HCT116 (cell line): Measurements from ENCODE around the gene LDB2. TPM values are rescaled to one million over a fixed set of nuclear protein-coding genes. Genes with fewer than 3 reads are reported as not detected.

Experiments used
- ATAC-seq: fragments of 200-7000 bp; cut with Tn5 transposase; 2 replicates; pipeline ENCODE4 v1.9.1; 2020; ENCODE audit warnings: mild to moderate bottlenecking, moderate library complexity
- BruUV-seq: library from RNA; stranded (reverse); fragments of 400-500 nt; replicated peaks from 2 replicates; lab custom pipeline; 2021; lab: Mats Ljungman, UMichigan
- CTCF ChIA-PET: fragments of 300-600 bp; sonication (Branson Sonifier 250); formaldehyde crosslinking; loops from one replicate; lab custom pipeline; 2021; ENCODE audit warnings: antibody characterized with exemption; lab: Charles Lee
- POLR2A ChIA-PET: fragments of 300-600, 350-600 bp; sonication (Branson Sonifier 250); formaldehyde crosslinking; loops from one replicate; lab custom pipeline; 2021; ENCODE audit warnings: antibody characterized with exemption; lab: Charles Lee
- RAD21 ChIA-PET, 2 experiments: fragments of 300-600 bp; sonication (Branson Sonifier 250); formaldehyde crosslinking; loops; one replicate each; lab custom pipeline; 2023; ENCODE audit warnings: low total read pairs in 2 of 2; ENCODE audit not compliant: uncharacterized antibody in 2 of 2, unreplicated experiment in 2 of 2, low non-redundant PET in 1 of 2; lab: Charles Lee
- DNase-seq: peaks from one replicate; pipeline ENCODE4 v3.0.0-alpha.2; 2010; ENCODE audit warnings: low read depth, low spot score
- H2AFZ ChIP-seq: fragments of 200-600 bp; shearing (Covaris generic), sonication (generic); 2 replicates; pipeline ENCODE4 v1.6.1; 2017; ENCODE audit warnings: low read depth, mixed run types, mixed read lengths, antibody characterized with exemption, low read length; ENCODE audit not compliant: poor library complexity, severe bottlenecking
- H3K27ac ChIP-seq: 2 replicates; pipeline ENCODE4 v1.5.1; 2012; ENCODE audit warnings: low read depth, low read length
- H3K27me3 ChIP-seq: fragments of 200-600 bp; sonication (generic); 2 replicates; pipeline ENCODE4 v1.6.1; 2016; ENCODE audit warnings: mixed run types, low read length, mixed read lengths; ENCODE audit not compliant: insufficient read depth
- H3K36me3 ChIP-seq, 2 experiments: fragments of 200-500 bp in 1 of 2; fragments of 200-600 bp in 1 of 2; sonication (Bioruptor generic) in 1 of 2; sonication (generic) in 1 of 2; 2 replicates each; pipeline versions ENCODE4 v1.5.1 to v1.6.1; 2014 to 2016; ENCODE audit warnings: low read length in 2 of 2, inconsistent platforms in 1 of 2, mixed read lengths in 1 of 2, mixed run types in 1 of 2; ENCODE audit not compliant: insufficient read depth in 2 of 2, control insufficient read depth in 1 of 2
- H3K4me1 ChIP-seq, 2 experiments: fragments of 200-600 bp in 1 of 2; sonication (generic) in 1 of 2; 2 replicates each; pipeline versions ENCODE4 v1.5.1 to v1.6.1; 2012 to 2017; ENCODE audit warnings: low read length in 2 of 2, inconsistent platforms in 1 of 2, mild to moderate bottlenecking in 1 of 2, mixed read lengths in 1 of 2, mixed run types in 1 of 2, moderate library complexity in 1 of 2; ENCODE audit not compliant: insufficient read depth in 2 of 2, control insufficient read depth in 1 of 2
- H3K4me2 ChIP-seq: fragments of 200-600 bp; sonication (generic); 2 replicates; pipeline ENCODE4 v1.6.1; 2017; ENCODE audit warnings: mixed run types, low read length, mixed read lengths
- H3K4me3 ChIP-seq, 2 experiments: fragments of 200-600 bp in 1 of 2; sonication (generic) in 1 of 2; replicated peaks in 1 of 2; 2 replicates each; pipeline ENCODE4 v1.5.1; 2011 to 2016; ENCODE audit warnings: low read length in 2 of 2, control low read depth in 1 of 2, low read depth in 1 of 2, mild to moderate bottlenecking in 1 of 2, mixed read lengths in 1 of 2, mixed run types in 1 of 2
- H3K79me2 ChIP-seq: fragments of 200-600 bp; sonication (generic); 2 replicates; pipeline ENCODE4 v1.6.1; 2017; ENCODE audit warnings: mild to moderate bottlenecking, mixed run types, low read length, moderate library complexity, mixed read lengths; ENCODE audit not compliant: insufficient read depth
- H3K9ac ChIP-seq: fragments of 200-600 bp; sonication (generic); 2 replicates; pipeline ENCODE4 v1.6.1; 2016; ENCODE audit warnings: low read length, mixed read lengths
- H3K9me2 ChIP-seq: fragments of 200-600 bp; sonication (generic), shearing (Covaris generic); 2 replicates; pipeline ENCODE4 v1.6.1; 2017; ENCODE audit warnings: mixed run types, mild to moderate bottlenecking, moderate library complexity; ENCODE audit not compliant: insufficient read depth
- H3K9me3 ChIP-seq, 2 experiments: fragments of 200-500 bp in 1 of 2; fragments of 200-600 bp in 1 of 2; sonication (Bioruptor generic) in 1 of 2; sonication (generic) in 1 of 2; 2 replicates each; pipeline ENCODE4 v1.6.1; 2014 to 2017; ENCODE audit warnings: low read length in 2 of 2, mixed read lengths in 2 of 2, inconsistent platforms in 1 of 2, low read depth in 1 of 2, mild to moderate bottlenecking in 1 of 2, mixed run types in 1 of 2, moderate library complexity in 1 of 2; ENCODE audit not compliant: control insufficient read depth in 1 of 2, insufficient read depth in 1 of 2
- H4K20me1 ChIP-seq: fragments of 200-600 bp; sonication (generic), shearing (Covaris generic); 2 replicates; pipeline ENCODE4 v1.6.1; 2017; ENCODE audit warnings: mixed run types, mild to moderate bottlenecking, moderate library complexity; ENCODE audit not compliant: insufficient read depth
- ATF3 ChIP-seq: IDR thresholded peaks from 2 replicates; pipeline ENCODE4 v1.6.1; 2012
- CEBPB ChIP-seq: IDR thresholded peaks from 2 replicates; pipeline ENCODE4 v1.6.1; 2012; ENCODE audit warnings: low read depth
- CTCF ChIP-seq, 3 experiments: fragments of 200-600 bp in 1 of 3; sonication (generic) in 1 of 3; IDR thresholded peaks in 2 of 3; conservative IDR thresholded peaks in 1 of 3; 2 replicates each; pipeline ENCODE4 v1.5.1; 2012 to 2017; ENCODE audit warnings: low read depth in 2 of 3, low read length in 2 of 3, antibody characterized with exemption in 1 of 3, borderline replicate concordance in 1 of 3, control low read depth in 1 of 3, mild to moderate bottlenecking in 1 of 3, mixed read lengths in 1 of 3, mixed run types in 1 of 3, moderate library complexity in 1 of 3; ENCODE audit not compliant: insufficient read depth in 1 of 3
- EGR1 ChIP-seq: IDR thresholded peaks from 2 replicates; pipeline ENCODE4 v1.6.1; 2012; ENCODE audit warnings: low read depth
- ELF1 ChIP-seq: IDR thresholded peaks from 2 replicates; pipeline ENCODE4 v1.6.1; 2012; ENCODE audit warnings: low read depth, borderline replicate concordance
- FOSL1 ChIP-seq: IDR thresholded peaks from 2 replicates; pipeline ENCODE4 v1.6.1; 2012; ENCODE audit warnings: low read depth
- POLR2A ChIP-seq: IDR thresholded peaks from 2 replicates; pipeline ENCODE4 v1.7.0; 2011; ENCODE audit warnings: borderline replicate concordance; ENCODE audit not compliant: insufficient read depth, insufficient read length; ENCODE audit errors: extremely low read depth
- RAD21 ChIP-seq: IDR thresholded peaks from 2 replicates; pipeline ENCODE4 v1.6.1; 2012; ENCODE audit warnings: low read depth, mild to moderate bottlenecking
- SIN3A ChIP-seq: IDR thresholded peaks from 2 replicates; pipeline ENCODE4 v1.6.1; 2012; ENCODE audit warnings: low read depth
- SP1 ChIP-seq: IDR thresholded peaks from 2 replicates; pipeline ENCODE4 v1.6.1; 2012; ENCODE audit warnings: low read depth
- TCF7L2 ChIP-seq: IDR thresholded peaks from 2 replicates; pipeline ENCODE4 v1.7.0; 2011; ENCODE audit warnings: borderline replicate concordance, inconsistent platforms; ENCODE audit not compliant: insufficient read depth, insufficient read length; ENCODE audit errors: extremely low read depth
- YY1 ChIP-seq: IDR thresholded peaks from 2 replicates; pipeline ENCODE4 v1.6.1; 2011; ENCODE audit warnings: low read length, low read depth, moderate library complexity, mild to moderate bottlenecking; ENCODE audit not compliant: insufficient replicate concordance; ENCODE audit errors: extremely low read depth
- ZFX ChIP-seq: fragments of 450-650 bp; IDR thresholded peaks from 2 replicates; pipeline ENCODE4 v1.6.1; 2017
- ZNF274 ChIP-seq: fragments of 200-500 bp; sonication (Bioruptor generic); IDR thresholded peaks from 2 replicates; pipeline ENCODE4 v1.6.1; 2014; ENCODE audit warnings: mild to moderate bottlenecking, low read depth, low read length, inconsistent platforms
- intact Hi-C: fragments of 100-400 bp; cut with micrococcal nuclease; formaldehyde crosslinking; loops from 2 replicates; pipeline ENCODE4 v1.10.0; 2022
- total RNA-seq: library from RNA; stranded (reverse); gene quantifications from one replicate; pipeline ENCODE4 v1.2.1, GENCODE V29; 2021; ENCODE audit not compliant: unreplicated experiment

Gene LDB2
- total RNA-seq, 1 experiment from 2014 or later = 0.12 TPM

GRCh38 chr4:16729336-16729735 is 169.1 kb downstream of the LDB2 start:
- ChIA-PET CTCF (no interaction called here), POLR2A (interaction anchor here (0.5 to 0.6 kb wide), 2 partner anchors 188 to 264 kb away, joined by 3 to 4 read pairs; no protein-coding TSS in a partner anchor)

GRCh38 chr4:16728849-16729248 is 169.6 kb downstream of the LDB2 start:
- H3K9me3 ChIP-seq = no peaks in the 10 kb centered on the region; a peak in 1 of 4 replicates
- H3K79me2 ChIP-seq = no peaks in the 10 kb centered on the region
- intact Hi-C loops = no loop called here
- no peak overlapping the region for H3K27ac ChIP-seq
- ChIA-PET CTCF (no interaction called here), RAD21 (interaction anchor here in 1 of 2 experiments (0.7 kb wide), 1 partner anchor 127 kb away, joined by 3 read pairs; no protein-coding TSS in a partner anchor), POLR2A (interaction anchor here (0.5 to 0.6 kb wide), 2 partner anchors 189 to 263 kb away, joined by 3 to 4 read pairs; no protein-coding TSS in a partner anchor)
- H3K36me3 ChIP-seq = no peaks in the 10 kb centered on the region
- H3K9me2 ChIP-seq = no peaks in the 10 kb centered on the region
- no peak for DNase-seq
- TF ChIP-seq EGR1 (no peak), CTCF (IDR thresholded peaks at IDR 0.05 in 2 of 3, conservative IDR thresholded peaks at IDR 0.05 in 1 of 3; ENCODE audit: borderline replicate concordance in 1 of 3, insufficient read depth in 1 of 3, low read depth in 2 of 3, low read length in 2 of 3) (no peak), ELF1 (no peak), ZNF274 (no peak), ZFX (no peak), POLR2A (no peak), SP1 (no peak), YY1 (no peak), TCF7L2 (no peak), RAD21 (no peak)
- H2AFZ ChIP-seq = no peak overlapping the region
- no peak overlapping the region for H3K4me3 ChIP-seq
- ATAC-seq = no peak
- no peak overlapping the region for H3K4me2 ChIP-seq
- no peaks in the 10 kb centered on the region for H4K20me1 ChIP-seq
- 0 out of 2 replicates have a peak, but pooled peaks cover under 1% of the 10 kb centered on the region for H3K27me3 ChIP-seq
- no peaks in the 10 kb centered on the region for H3K4me1 ChIP-seq
- BruUV-seq = no TSS peak
- H3K9ac ChIP-seq = no peak overlapping the region

More at GRCh38 chr4:16729336-16729735, 169.1 kb downstream of the LDB2 start:
- ATAC-seq = no peak
- RAD21 ChIA-PET = interaction anchor here in 1 of 2 experiments (0.7 kb wide), 1 partner anchor 126 kb away, joined by 3 read pairs; no protein-coding TSS in a partner anchor
- Histone ChIP-seq H3K79me2 (no peaks in the 10 kb centered on the region), H3K27me3 (no peaks in the 10 kb centered on the region), H2AFZ (no peak overlapping the region), H3K36me3 (no peaks in the 10 kb centered on the region), H3K9ac (no peak overlapping the region), H3K27ac (no peak overlapping the region), H3K9me2 (no peaks in the 10 kb centered on the region), H4K20me1 (no peaks in the 10 kb centered on the region), H3K9me3 (no peaks in the 10 kb centered on the region; a peak in 1 of 4 replicates), H3K4me1 (no peaks in the 10 kb centered on the region), H3K4me2 (no peak overlapping the region), H3K4me3 (no peak overlapping the region)
- BruUV-seq = no TSS peak
- no peak for DNase-seq
- intact Hi-C loops = no loop called here
- TF ChIP-seq ELF1 (no peak), CEBPB (no peak), ATF3 (no peak), TCF7L2 (no peak), SIN3A (no peak), ZNF274 (no peak), RAD21 (no peak), FOSL1 (no peak), YY1 (no peak)
